Measurements from ENCODE around the gene LDLRAD2.

DNA sequence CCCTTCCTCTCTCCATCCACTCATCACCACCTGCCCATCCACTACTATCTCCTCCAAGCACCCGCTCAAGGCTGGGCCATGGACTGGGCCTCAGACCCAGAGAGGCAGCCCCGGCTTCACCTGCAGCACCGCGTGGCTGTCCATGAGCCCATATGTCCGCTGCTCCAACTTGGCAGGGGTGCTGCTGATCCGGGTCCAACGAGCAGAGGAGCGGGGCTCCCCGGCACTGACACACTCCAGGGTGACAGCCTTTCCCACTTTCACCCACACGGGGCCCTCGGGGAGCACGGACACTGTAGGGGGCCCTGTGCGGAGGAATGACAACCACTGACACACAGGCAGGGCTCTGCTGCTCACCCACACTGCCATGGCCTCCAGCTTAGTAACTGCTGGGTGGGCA lies 28.9 kb downstream of the LDLRAD2 start:
- TF ChIP-seq, protein P1, sequence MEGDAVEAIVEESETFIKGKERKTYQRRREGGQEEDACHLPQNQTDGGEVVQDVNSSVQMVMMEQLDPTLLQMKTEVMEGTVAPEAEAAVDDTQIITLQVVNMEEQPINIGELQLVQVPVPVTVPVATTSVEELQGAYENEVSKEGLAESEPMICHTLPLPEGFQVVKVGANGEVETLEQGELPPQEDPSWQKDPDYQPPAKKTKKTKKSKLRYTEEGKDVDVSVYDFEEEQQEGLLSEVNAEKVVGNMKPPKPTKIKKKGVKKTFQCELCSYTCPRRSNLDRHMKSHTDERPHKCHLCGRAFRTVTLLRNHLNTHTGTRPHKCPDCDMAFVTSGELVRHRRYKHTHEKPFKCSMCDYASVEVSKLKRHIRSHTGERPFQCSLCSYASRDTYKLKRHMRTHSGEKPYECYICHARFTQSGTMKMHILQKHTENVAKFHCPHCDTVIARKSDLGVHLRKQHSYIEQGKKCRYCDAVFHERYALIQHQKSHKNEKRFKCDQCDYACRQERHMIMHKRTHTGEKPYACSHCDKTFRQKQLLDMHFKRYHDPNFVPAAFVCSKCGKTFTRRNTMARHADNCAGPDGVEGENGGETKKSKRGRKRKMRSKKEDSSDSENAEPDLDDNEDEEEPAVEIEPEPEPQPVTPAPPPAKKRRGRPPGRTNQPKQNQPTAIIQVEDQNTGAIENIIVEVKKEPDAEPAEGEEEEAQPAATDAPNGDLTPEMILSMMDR (IDR thresholded peaks at IDR 0.05): no peak
- TF ChIP-seq POLR2A (IDR thresholded peaks at IDR 0.05) (no peak), POLR2AphosphoS5 (IDR thresholded peaks at IDR 0.05) (no peak)
